Heart right ventricle (tissue), 16 donors: ENCODE measurements around the gene CHST11. TPM values are rescaled to one million over a fixed set of nuclear protein-coding genes. Genes with fewer than 3 reads are reported as not detected.

Source experiments
- ATAC-seq, 8 donors: fragments of 200-7000 bp; cut with Tn5 transposase; one replicate each; pipeline ENCODE4 v1.9.1; 2020; ENCODE audit warnings: mild to moderate bottlenecking in 8 of 8, moderate library complexity in 8 of 8, moderate number of reproducible peaks in 1 of 8
- DNase-seq, 2 donors: peaks; one replicate each; pipeline ENCODE4 v3.0.0-alpha.2; 2020
- H3K27ac ChIP-seq, 10 donors: fragments of 200-600 bp; sonication (generic) in 2 of 10; one replicate each; pipeline versions ENCODE4 v1.5.0 to v1.8.0; 2020 to 2022; ENCODE audit warnings: mild to moderate bottlenecking in 3 of 10
- H3K27me3 ChIP-seq, 7 donors: fragments of 200-600 bp; one replicate each; pipeline ENCODE4 v1.8.0; 2021 to 2022; ENCODE audit warnings: mild to moderate bottlenecking in 2 of 7
- H3K36me3 ChIP-seq, 9 donors: fragments of 200-600 bp; sonication (generic) in 1 of 9; one replicate each; pipeline versions ENCODE4 v1.5.0 to v1.8.0; 2020 to 2022; ENCODE audit warnings: mild to moderate bottlenecking in 2 of 9
- H3K4me1 ChIP-seq, 9 donors: fragments of 200-600 bp; sonication (generic) in 1 of 9; one replicate each; pipeline versions ENCODE4 v1.5.0 to v1.8.0; 2020 to 2022; ENCODE audit warnings: mild to moderate bottlenecking in 4 of 9
- H3K4me3 ChIP-seq, 10 donors: fragments of 200-600 bp; sonication (generic) in 2 of 10; one replicate each; pipeline versions ENCODE4 v1.5.0 to v1.8.0; 2020 to 2022; ENCODE audit warnings: mild to moderate bottlenecking in 7 of 10, moderate library complexity in 2 of 10
- H3K9me3 ChIP-seq, 11 donors: fragments of 200-600 bp in 10 of 11; sonication (generic) in 2 of 11; one replicate each; pipeline versions ENCODE4 v1.5.0 to v1.8.0; 2013 to 2022; ENCODE audit warnings: mild to moderate bottlenecking in 2 of 11, control low read depth in 1 of 11, moderate library complexity in 1 of 11
- whole genome bisulfite sequencing, 2 donors: extraction: QIAGEN DNeasy Blood & Tissue Kit; methylation state at CpG; one replicate each; pipeline ENCODE4 v1.1.7; 2013; ENCODE audit warnings: inconsistent platforms in 1 of 2; 5-methylcytosine and 5-hydroxymethylcytosine counted together
- intact Hi-C, 10 donors: fragments of 100-400 bp; cut with DNase I; formaldehyde crosslinking; loops; one replicate each; pipeline versions ENCODE4 v1.11.1 to v1.14.2; 2022
- polyA plus RNA-seq, 2 donors: library from polyadenylated mRNA; stranded (reverse); fragments of 200-250 nt; gene quantifications; one replicate each; pipeline ENCODE4 v1.2.3, GENCODE V29; 2013
- total RNA-seq, 10 donors: library from RNA; stranded (reverse); fragmentation: NEBNext Ultra II Directional in 3 of 10; extraction: Animal tissue kit (Norgen Biotek cat#: 25700) in 3 of 10; gene quantifications; one replicate each; pipeline versions ENCODE4 v1.2.1 to v1.2.4, GENCODE V29; 2021 to 2023
- TF ChIP-seq, protein P1 (sequence below), 9 donors: fragments of 200-600 bp; sonication (generic) in 2 of 9; IDR thresholded peaks; one replicate each; pipeline versions ENCODE4 v1.5.0 to v1.8.0; 2021 to 2022; ENCODE audit warnings: antibody characterized with exemption in 9 of 9, mild to moderate bottlenecking in 5 of 9, moderate library complexity in 1 of 9
- donor health status: Arrhythmogenic right ventricular cardiomyopathy.
- donor health status: ischemic (EF 13 %, LVEDD 7.1; RV severe dilation, severe dysfunction).
- donor health status: healthy with polysubstance abuse.
- donor health status: DM: no; HTN: yes; CAD: no.
- donor health status: DM: no; HTN: no; CAD: no.
- donor health status: ischemic (EF 25% LVEDD 6.9; RV normal size, moderate dysfunction).
- donor health status: ischemic (EF 25% LVEDD 5.7; RV mildly dilated, moderate dysfunction).
- donor health status: healthy.
- donor health status: DM: yes; HTN: yes; CAD: no.
- donor health status: Ischemic cardiomyopathy.
- donor health status: ischemic (EF 35%, LVEDD 5.7; RV mildly dilated, moderate dysfunction).
- donor health status: nonischemic (EF 11% LVEDD 7.7; RV severe dilation, severe dysfunction).
- donor health status: DM: yes; HTN: yes; CAD: no.
- donor health status: PGD.
- donor health status: ischemic (EF 29% LVEDD 5.4; RV normal size, mild dysfunction).
- donor health status: nonischemic (EF 23%, LVEDD 6.1; RV moderate dilation, normal function).

Gene CHST11
- total and polyA plus RNA-seq, 12 donors = 1.1 to 12.7 (median 4.3) TPM

DNA sequence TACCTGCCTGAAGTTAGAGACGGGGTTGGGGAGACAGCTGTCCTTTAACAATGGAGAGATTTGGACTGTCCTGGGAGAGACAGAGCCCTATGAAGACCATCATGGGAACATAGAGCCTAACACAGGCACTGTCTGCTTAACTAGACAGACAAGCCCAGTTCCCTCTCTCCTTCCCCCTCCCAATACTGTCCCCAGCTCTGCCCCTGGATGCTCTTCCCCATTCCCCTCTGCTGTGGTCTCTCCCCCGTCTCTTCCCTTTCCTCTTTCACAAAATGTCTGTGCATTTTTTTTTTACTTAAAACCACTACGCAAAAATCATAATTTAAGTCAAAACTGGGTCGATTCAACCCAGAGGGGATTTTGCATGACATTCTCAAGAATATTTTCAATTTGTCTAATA is 232.9 kb downstream of the CHST11 start:
- peak in 5 of 8 donors; percentile 45 to 66 (median 55) for ATAC-seq
- H3K4me1 ChIP-seq = peaks cover 0 to 85% (median 12%) of the 10 kb centered on the region in 9 donors
- H3K4me3 ChIP-seq = no peak overlapping the region

DNA sequence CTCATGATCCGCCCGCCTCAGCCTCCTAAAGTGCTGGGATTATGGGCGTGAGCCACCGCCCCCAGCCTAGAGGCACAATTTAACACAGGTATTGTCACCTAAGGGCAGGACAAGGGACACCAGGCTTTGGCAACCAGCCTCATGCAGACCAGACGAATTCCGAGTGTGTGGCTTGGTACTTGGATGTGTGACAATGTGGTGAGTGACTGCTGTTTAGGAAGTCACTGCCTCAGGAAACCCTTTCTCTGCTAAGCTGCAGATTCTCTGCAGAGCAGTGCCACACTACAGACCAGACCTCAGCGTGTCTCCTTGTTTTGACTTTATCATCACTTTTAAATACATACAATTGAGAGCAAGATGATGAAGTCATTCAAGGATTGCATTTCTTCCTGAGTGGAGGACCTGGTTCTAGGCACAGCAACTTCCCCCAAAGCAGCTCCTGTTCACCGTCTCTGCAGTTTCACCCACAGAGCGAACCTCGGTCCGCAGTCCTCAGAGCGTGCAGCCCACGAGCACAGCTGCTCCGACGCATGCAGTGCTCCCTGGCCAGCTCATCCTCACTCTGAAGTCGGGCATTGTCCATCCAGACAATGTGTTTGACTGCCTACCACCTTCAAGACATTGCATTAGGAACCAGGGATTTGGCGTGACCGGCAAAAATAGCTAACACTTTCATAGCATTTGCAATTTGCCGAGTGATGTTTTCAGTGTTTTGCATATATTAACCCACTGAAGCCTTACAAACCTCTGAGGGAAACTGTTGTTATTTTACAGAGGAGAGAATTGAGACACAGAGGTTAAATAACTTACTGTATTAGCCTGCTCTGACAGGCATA is 235.2 kb downstream of the CHST11 start:
- peaks cover 0 to 4% (median 0%) of the 10 kb centered on the region in 11 donors for H3K9me3 ChIP-seq
- H3K27ac ChIP-seq = no peak overlapping the region
- H3K4me1 ChIP-seq = peaks cover 0 to 81% (median 6%) of the 10 kb centered on the region in 9 donors
- 88% methylated on average over 19 of the region's 19 CpGs for WGBS, 2 donors
- no peak overlapping the region for H3K4me3 ChIP-seq
- H3K27me3 ChIP-seq = no peaks in the 10 kb centered on the region
- H3K36me3 ChIP-seq = no peaks in the 10 kb centered on the region
- intact Hi-C loops = no loop called here
- no peak for ATAC-seq
- DNase-seq = no peak
- TF ChIP-seq, protein P1, sequence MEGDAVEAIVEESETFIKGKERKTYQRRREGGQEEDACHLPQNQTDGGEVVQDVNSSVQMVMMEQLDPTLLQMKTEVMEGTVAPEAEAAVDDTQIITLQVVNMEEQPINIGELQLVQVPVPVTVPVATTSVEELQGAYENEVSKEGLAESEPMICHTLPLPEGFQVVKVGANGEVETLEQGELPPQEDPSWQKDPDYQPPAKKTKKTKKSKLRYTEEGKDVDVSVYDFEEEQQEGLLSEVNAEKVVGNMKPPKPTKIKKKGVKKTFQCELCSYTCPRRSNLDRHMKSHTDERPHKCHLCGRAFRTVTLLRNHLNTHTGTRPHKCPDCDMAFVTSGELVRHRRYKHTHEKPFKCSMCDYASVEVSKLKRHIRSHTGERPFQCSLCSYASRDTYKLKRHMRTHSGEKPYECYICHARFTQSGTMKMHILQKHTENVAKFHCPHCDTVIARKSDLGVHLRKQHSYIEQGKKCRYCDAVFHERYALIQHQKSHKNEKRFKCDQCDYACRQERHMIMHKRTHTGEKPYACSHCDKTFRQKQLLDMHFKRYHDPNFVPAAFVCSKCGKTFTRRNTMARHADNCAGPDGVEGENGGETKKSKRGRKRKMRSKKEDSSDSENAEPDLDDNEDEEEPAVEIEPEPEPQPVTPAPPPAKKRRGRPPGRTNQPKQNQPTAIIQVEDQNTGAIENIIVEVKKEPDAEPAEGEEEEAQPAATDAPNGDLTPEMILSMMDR (IDR thresholded peaks at IDR 0.05) = no peak

More for the DNA sequence above, 232.9 kb downstream of the CHST11 start:
- H3K27ac ChIP-seq = peak overlapping the region in 1 of 10 donors; percentile 5
- H3K9me3 ChIP-seq = peaks cover 0 to 4% (median 0%) of the 10 kb centered on the region in 11 donors
- intact Hi-C loops = loop anchor here in 2 of 10 donors (10.0 kb wide), 2 partner anchors 105 to 165 kb away; no protein-coding TSS in a partner anchor
- H3K27me3 ChIP-seq = no peaks in the 10 kb centered on the region
- TF ChIP-seq, protein P1 (IDR thresholded peaks at IDR 0.05) = no peak
- DNase-seq = no peak
- 89 to 92% methylated on average over 4 of the region's 4 CpGs for WGBS, 2 donors
- H3K36me3 ChIP-seq = no peaks in the 10 kb centered on the region

DNA sequence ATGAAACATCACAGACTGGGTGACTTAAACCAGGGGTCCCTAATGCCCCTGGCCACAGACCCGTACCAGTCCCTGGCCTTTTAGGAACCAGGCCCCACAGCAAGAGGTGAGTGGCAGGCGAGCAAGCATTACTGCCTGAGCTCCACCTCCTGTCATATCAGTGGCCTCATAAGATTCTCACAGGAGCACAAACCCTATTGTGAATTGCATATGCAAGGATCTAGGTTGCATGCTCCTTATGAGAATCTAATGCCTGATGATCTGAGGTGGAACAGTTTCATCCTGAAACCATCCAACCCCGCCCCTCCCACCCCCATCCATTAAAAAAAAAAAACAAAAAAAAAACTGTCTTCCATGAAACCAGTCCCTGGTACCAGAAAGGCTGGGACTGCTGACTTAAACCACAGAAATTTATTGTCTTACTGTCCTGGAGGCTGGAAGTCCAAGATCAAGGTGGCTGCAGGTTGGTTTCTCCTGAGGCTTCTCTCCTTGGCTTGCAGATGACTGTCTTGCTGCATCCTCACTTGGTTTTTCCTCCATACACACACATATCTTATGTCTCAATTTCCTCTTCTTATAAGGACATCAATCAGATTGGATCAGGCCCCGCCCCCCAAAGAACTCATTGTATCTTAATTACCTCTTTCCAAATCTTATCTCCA is 235.9 kb downstream of the CHST11 start:
- H3K4me3 ChIP-seq = no peak overlapping the region
- H3K4me1 ChIP-seq = peaks cover 0 to 73% (median 6%) of the 10 kb centered on the region in 9 donors
- no peak for DNase-seq
- no peaks in the 10 kb centered on the region for H3K36me3 ChIP-seq
- intact Hi-C loops = no loop called here
- no peak overlapping the region for H3K27ac ChIP-seq
- peaks cover 0 to 4% (median 0%) of the 10 kb centered on the region in 11 donors for H3K9me3 ChIP-seq
- no peaks in the 10 kb centered on the region for H3K27me3 ChIP-seq
- TF ChIP-seq, protein P1 (IDR thresholded peaks at IDR 0.05) = no peak
- ATAC-seq = no peak
- 73 to 94% methylated on average over 4 of the region's 4 CpGs for WGBS, 2 donors

DNA sequence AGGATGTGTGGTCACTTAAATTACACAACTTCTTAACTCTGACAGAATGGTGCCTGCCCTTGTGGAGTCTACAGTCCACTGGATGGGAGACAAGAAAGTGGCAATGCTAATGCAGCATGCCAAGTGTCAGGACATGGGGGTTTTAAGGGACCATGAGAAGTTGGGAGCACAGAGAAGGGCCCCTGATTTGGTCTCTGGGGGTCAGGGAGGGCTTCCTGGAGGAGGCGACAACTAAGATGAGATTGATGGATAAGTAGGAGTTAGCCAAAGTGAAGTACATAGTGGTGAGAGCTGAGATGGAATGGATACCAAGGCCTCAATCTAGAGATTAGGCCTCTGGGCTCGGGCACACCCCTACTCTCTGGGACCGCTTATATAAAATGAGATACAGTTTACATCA is 236.7 kb downstream of the CHST11 start:
- TF ChIP-seq, protein P1 (IDR thresholded peaks at IDR 0.05) = no peak
- H3K27me3 ChIP-seq = no peaks in the 10 kb centered on the region
- H3K36me3 ChIP-seq = no peaks in the 10 kb centered on the region
- no peak overlapping the region for H3K27ac ChIP-seq
- H3K4me3 ChIP-seq = no peak overlapping the region
- ATAC-seq (no peak), DNase-seq (no peak)
- 97 to 100% methylated on average over 3 of the region's 3 CpGs for WGBS, 2 donors
- intact Hi-C loops = no loop called here
- H3K9me3 ChIP-seq = peaks cover 0 to 4% (median 0%) of the 10 kb centered on the region in 11 donors
- H3K4me1 ChIP-seq = peaks cover 0 to 65% (median 6%) of the 10 kb centered on the region in 9 donors
